Measurements from ENCODE around the gene DYTN. TPM values are rescaled to one million over a fixed set of nuclear protein-coding genes. Genes with fewer than 3 reads are reported as not detected.

DYTN gene
- total and polyA plus RNA-seq, 2 donors (not counting 3 experiments of a cell fraction or from before 2014, with no cell fraction given), result 0.06 to 0.62 TPM

- H3K36me3 ChIP-seq (ENCODE audit: control insufficient read depth in 2 of 2, extremely low read depth in 1 of 2, insufficient read depth in 2 of 2, low read length in 2 of 2), result no peaks in the 10 kb centered on the region
- no peak overlapping the region for H3K9ac ChIP-seq (replicated peaks; ENCODE audit: extremely low read depth, insufficient read depth, low read length)
- TF ChIP-seq POLR2AphosphoS5 (IDR thresholded peaks at IDR 0.05; ENCODE audit: insufficient read depth, low read depth, low read length), result no peak
- no peak for TF ChIP-seq MYC (IDR thresholded peaks at IDR 0.05; ENCODE audit: low read depth, low read length)
- TF ChIP-seq EZH2 (IDR thresholded peaks at IDR 0.05; ENCODE audit: borderline replicate concordance, low read depth, low read length, severe bottlenecking), result no peak
- TF ChIP-seq GATA2 (IDR thresholded peaks at IDR 0.05; ENCODE audit: insufficient read depth, insufficient read length, low read depth, low read length), result no peak
- TF ChIP-seq POLR2A (IDR thresholded peaks at IDR 0.05; ENCODE audit: low read depth, low read length), result no peak
- TF ChIP-seq FOS (IDR thresholded peaks at IDR 0.05; ENCODE audit: borderline replicate concordance, insufficient read depth, low read length), result no peak
- no peak for TF ChIP-seq MAX (IDR thresholded peaks at IDR 0.05; ENCODE audit: insufficient read depth, insufficient read length)
- TF ChIP-seq JUN (IDR thresholded peaks at IDR 0.05; ENCODE audit: borderline replicate concordance, insufficient read depth, insufficient read length, low read depth), result no peak
- TF ChIP-seq CTCF (IDR thresholded peaks at IDR 0.05; ENCODE audit: extremely low read depth in 1 of 2, insufficient read depth in 1 of 2, low read depth in 1 of 2, low read length in 2 of 2), result no peak
- no peaks in the 10 kb centered on the region for H3K79me2 ChIP-seq (ENCODE audit: control insufficient read depth, insufficient read depth, low read length)
- H3K4me3 ChIP-seq (replicated peaks in 1 of 3; ENCODE audit: insufficient read depth in 1 of 3, low read depth in 1 of 3, low read length in 3 of 3), result no peak overlapping the region
- H3K9me1 ChIP-seq (replicated peaks; ENCODE audit: control insufficient read depth, extremely low read depth, insufficient read depth, low read length), result no peaks in the 10 kb centered on the region
- no peak overlapping the region for H3K27ac ChIP-seq (ENCODE audit: insufficient read depth, low read depth, low read length)
- CTCF ChIA-PET, result interaction anchor here (1.2 kb wide), 1 partner anchor 27 kb away, joined by 3 read pairs; no protein-coding TSS in a partner anchor
- H4K20me1 ChIP-seq (replicated peaks; ENCODE audit: control insufficient read depth, extremely low read depth, insufficient read depth, low read length), result no peaks in the 10 kb centered on the region
- no peak overlapping the region for H2AFZ ChIP-seq (ENCODE audit: low read depth, low read length)
- POLR2A ChIA-PET, result no interaction called here
- H3K9me3 ChIP-seq (replicated peaks; ENCODE audit: control insufficient read depth, insufficient read depth, low read length), result no peaks in the 10 kb centered on the region
- FAIRE-seq (no peak), DNase-seq (ENCODE audit: low read depth, low spot score) (no peak)
- dilution Hi-C loops (cut with MboI; ENCODE audit: extremely low pct_ligation_motif_present, low sequenced_read_pairs), result no loop called here
- H3K4me1 ChIP-seq (ENCODE audit: control insufficient read depth, extremely low read depth, insufficient read depth, low read length), result no peaks in the 10 kb centered on the region
- intact Hi-C loops (cut with micrococcal nuclease), result no loop called here
- H3K27me3 ChIP-seq (ENCODE audit: control insufficient read depth in 2 of 2, insufficient read depth in 2 of 2, low read length in 2 of 2), result no peaks in the 10 kb centered on the region
- H3K4me2 ChIP-seq (ENCODE audit: insufficient read depth, low read length), result no peak overlapping the region
- BruUV-seq (replicated peaks), result no TSS peak
Observed at GRCh38 chr2:206603243-206603642, 115.0 kb downstream of the DYTN start.

Small RNAs within 50 kb of the gene (small RNA-seq; reads per million reads assigned to genes)
- gene RF00019 (ENCODE audit: insufficient read depth, insufficient read length, low read depth, low replicate concordance), result not detected

Other genes starting within 250 kb of the DYTN start
- not detected in 2 replicates for gene FAM237A, start 75.9 kb downstream of the DYTN start, total RNA-seq
- gene FAM237A, start 75.9 kb downstream of the DYTN start, polyA plus RNA-seq, result not detected in 2 replicates
- gene MDH1B, start 46.9 kb upstream of the DYTN start, total RNA-seq, result 0.51 TPM in 1 of 2 replicates, not detected in the other
- gene MDH1B, start 46.9 kb upstream of the DYTN start, polyA plus RNA-seq, result 0.29 and 0.33 TPM in 2 replicates
- 22.6 and 24.1 TPM in 2 replicates for gene FASTKD2, start 47.2 kb upstream of the DYTN start, total RNA-seq
- gene FASTKD2, start 47.2 kb upstream of the DYTN start, polyA plus RNA-seq, result 20.6 and 21.8 TPM in 2 replicates
- gene CPO, start 221.1 kb upstream of the DYTN start, total RNA-seq, result not detected in 2 replicates
- not detected in 2 replicates for gene CPO, start 221.1 kb upstream of the DYTN start, polyA plus RNA-seq

All from endothelial cell of umbilical vein (primary cell).